Cardiac fibroblast (primary cell): ENCODE results near the gene CEACAM1.

ENCODE experiments used
- DNase-seq, 2 donors: peaks; one replicate each; pipeline versions ENCODE4 v3.0.0 to v3.0.0-alpha.2; 2010; ENCODE audit warnings: low read depth in 2 of 2
- H3K4me3 ChIP-seq, 2 donors: replicated peaks in 1 of 2; 1 replicate in 1 of 2; 2 replicates in 1 of 2; pipeline ENCODE4 v1.5.1; 2011; ENCODE audit warnings: low read depth in 2 of 2, low read length in 2 of 2, mild to moderate bottlenecking in 2 of 2, moderate library complexity in 1 of 2
- CTCF ChIP-seq: IDR thresholded peaks from one replicate; pipeline ENCODE4 v1.5.1; 2011; ENCODE audit warnings: low read depth, mild to moderate bottlenecking, low read length, inconsistent platforms

Gene CEACAM1

GRCh38 chr19:42497492-42498168 is 30.7 kb downstream of the CEACAM1 start:
- H3K4me3 ChIP-seq = no peak overlapping the region
- no peak for TF ChIP-seq CTCF
- no peak for DNase-seq

GRCh38 chr19:42496460-42497133 is 31.7 kb downstream of the CEACAM1 start:
- DNase-seq = no peak
- no peak overlapping the region for H3K4me3 ChIP-seq
- TF ChIP-seq CTCF = no peak

GRCh38 chr19:42495663-42496062 is 32.6 kb downstream of the CEACAM1 start:
- no peak overlapping the region for H3K4me3 ChIP-seq
- no peak for DNase-seq
- TF ChIP-seq CTCF = no peak

- no peak for DNase-seq
- no peak overlapping the region for H3K4me3 ChIP-seq
- TF ChIP-seq CTCF = no peak
These were observed 34.0 kb downstream of the CEACAM1 start for GRCh38 chr19:42494321-42494720.

GRCh38 chr19:42488783-42489521 is 39.3 kb downstream of the CEACAM1 start:
- TF ChIP-seq CTCF = no peak
- DNase-seq = no peak
- H3K4me3 ChIP-seq = no peak overlapping the region

GRCh38 chr19:42487798-42488178 is 40.5 kb downstream of the CEACAM1 start:
- no peak for TF ChIP-seq CTCF
- no peak for DNase-seq
- H3K4me3 ChIP-seq = no peak overlapping the region
